ENCODE data around the gene NSUN4.

DNA sequence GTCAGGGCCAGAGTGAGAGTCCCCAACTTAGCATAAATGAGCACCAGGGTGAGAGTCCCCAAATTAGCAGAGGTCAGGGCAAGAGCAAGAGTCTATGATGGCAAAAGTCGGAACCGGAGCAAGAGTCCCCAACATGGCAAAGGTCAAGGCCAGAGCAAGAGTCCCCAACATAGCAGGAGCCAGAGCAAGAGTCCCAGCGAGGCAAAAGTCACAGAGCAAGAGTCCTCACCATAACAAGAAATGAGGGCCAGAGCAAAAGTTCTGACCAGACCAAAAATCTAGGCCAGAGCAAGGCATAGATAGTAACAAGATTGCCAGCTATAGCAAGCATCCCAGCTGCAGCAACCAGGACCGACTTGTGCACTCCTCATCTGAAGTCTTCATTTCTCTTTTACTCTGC, 3.1 kb downstream of the NSUN4 start:
- no peak for TF ChIP-seq CTCF (conservative IDR thresholded peaks at IDR 0.05)
- TF ChIP-seq EZH2 (IDR thresholded peaks at IDR 0.05; ENCODE audit: low read depth): no peak
